Left ventricle myocardium inferior (tissue), 1 donor: ENCODE results near the gene SCUBE2. TPM values are rescaled to one million over a fixed set of nuclear protein-coding genes. Genes with fewer than 3 reads are reported as not detected.

ENCODE experiments used
- DNase-seq: peaks from one replicate; pipeline ENCODE4 v3.0.0-alpha.2; 2020
- H3K27ac ChIP-seq: fragments of 200-600 bp; replicated peaks from 2 replicates; pipeline ENCODE4 v1.8.0; 2021
- H3K27me3 ChIP-seq: fragments of 200-600 bp; 2 replicates; pipeline ENCODE4 v1.8.0; 2021; ENCODE audit warnings: low read depth
- H3K36me3 ChIP-seq: fragments of 200-600 bp; 2 replicates; pipeline ENCODE4 v1.8.0; 2021
- H3K4me1 ChIP-seq: fragments of 200-600 bp; 2 replicates; pipeline ENCODE4 v1.8.0; 2021
- H3K4me3 ChIP-seq: fragments of 200-600 bp; 2 replicates; pipeline ENCODE4 v1.8.0; 2021; ENCODE audit warnings: mild to moderate bottlenecking, moderate library complexity
- H3K9me3 ChIP-seq: fragments of 200-600 bp; replicated peaks from 2 replicates; pipeline ENCODE4 v1.8.0; 2021
- CTCF ChIP-seq: fragments of 200-600 bp; IDR thresholded peaks from 2 replicates; pipeline ENCODE4 v1.8.0; 2021; ENCODE audit warnings: antibody characterized with exemption, mild to moderate bottlenecking, borderline replicate concordance
- intact Hi-C: fragments of 100-400 bp; cut with micrococcal nuclease; formaldehyde crosslinking; loops from one replicate; pipeline ENCODE4 v1.11.0; 2022
- long read RNA-seq: library from polyadenylated mRNA; unstranded; transcript quantifications from one replicate; pipeline ENCODE4 v2.0.0, GENCODE V29; 2021
- total RNA-seq: library from RNA; stranded (reverse); fragmentation: NEBNext Ultra II Directional; extraction: Animal tissue kit (Norgen Biotek cat#: 25700); gene quantifications from one replicate; pipeline ENCODE4 v1.2.1, GENCODE V29; 2021
- donor health status: DM: no; HTN: yes; CAD: no; lungs with severe emphysema.

Gene SCUBE2
- 1.8 TPM for total RNA-seq
- long read RNA-seq, partial matches to known transcripts: 0 of 3 reads
- long read RNA-seq, other reads (novel, unspliced or antisense): 3 of 3 reads

GRCh38 chr11:9091044-9091922, at the start of gene SCUBE2:
SCUBE2 (minus strand) TSS chr11:9091599; CDS start chr11:9091528, 71 bp downstream.
- no peak for DNase-seq
- no peak for TF ChIP-seq CTCF
- Histone ChIP-seq H3K4me1 (peaks cover 10% of the 10 kb centered on the region), H3K27me3 (peaks cover 59% of the 10 kb centered on the region), H3K4me3 (peak within 1 kb of the TSS; percentile 68), H3K27ac (no peak within 1 kb of the TSS), H3K36me3 (no peaks in the 10 kb centered on the region), H3K9me3 (no peaks in the 10 kb centered on the region)
- intact Hi-C loops: no loop called here

GRCh38 chr11:9141186-9141585, 49.8 kb upstream of the SCUBE2 start:
- Histone ChIP-seq H3K4me1 (peaks cover 34% of the 10 kb centered on the region), H3K27me3 (no peaks in the 10 kb centered on the region), H3K27ac (no peak overlapping the region), H3K36me3 (peaks cover 84% of the 10 kb centered on the region), H3K4me3 (no peak overlapping the region), H3K9me3 (no peaks in the 10 kb centered on the region)
- intact Hi-C loops: no loop called here
- DNase-seq: no peak
- no peak for TF ChIP-seq CTCF

- Histone ChIP-seq H3K36me3 (peaks cover 77% of the 10 kb centered on the region), H3K9me3 (no peaks in the 10 kb centered on the region), H3K4me1 (peaks cover 34% of the 10 kb centered on the region), H3K27me3 (no peaks in the 10 kb centered on the region), H3K27ac (peak overlapping the region; percentile 17), H3K4me3 (no peak overlapping the region)
- intact Hi-C loops: loop anchor here (5.0 kb wide), 1 partner anchor 122 kb away; no protein-coding TSS in a partner anchor
- TF ChIP-seq CTCF: no peak
- DNase-seq: no peak
Observed at GRCh38 chr11:9139628-9140357, 48.4 kb upstream of the SCUBE2 start.

GRCh38 chr11:9138612-9139579, 47.5 kb upstream of the SCUBE2 start:
- Histone ChIP-seq H3K9me3 (no peaks in the 10 kb centered on the region), H3K27me3 (no peaks in the 10 kb centered on the region), H3K4me1 (peaks cover 34% of the 10 kb centered on the region), H3K4me3 (no peak overlapping the region), H3K27ac (peak overlapping the region; percentile 17), H3K36me3 (peaks cover 74% of the 10 kb centered on the region)
- no peak for TF ChIP-seq CTCF
- no peak for DNase-seq
- intact Hi-C loops: loop anchor here (5.0 kb wide), 1 partner anchor 122 kb away; no protein-coding TSS in a partner anchor

GRCh38 chr11:9138133-9138453, 46.7 kb upstream of the SCUBE2 start:
- no peak for TF ChIP-seq CTCF
- no peak overlapping the region for H3K27ac ChIP-seq
- H3K9me3 ChIP-seq: no peaks in the 10 kb centered on the region
- no peak for DNase-seq
- no peak overlapping the region for H3K4me3 ChIP-seq
- peaks cover 73% of the 10 kb centered on the region for H3K36me3 ChIP-seq
- intact Hi-C loops: loop anchor here (5.0 kb wide), 1 partner anchor 121 kb away; no protein-coding TSS in a partner anchor
- no peaks in the 10 kb centered on the region for H3K27me3 ChIP-seq
- peaks cover 34% of the 10 kb centered on the region for H3K4me1 ChIP-seq
